HG03571 (cell line): ENCODE measurements around the gene DPPA2.

Experiments
- ATAC-seq: cut with Tn5 transposase; IDR thresholded peaks from one replicate; pipeline ENCODE4 v1.9.1; 2021; ENCODE audit not compliant: unreplicated experiment

Gene DPPA2

GRCh38 chr3:109325657-109326056, 9.3 kb upstream of the DPPA2 start:
- no peak for ATAC-seq

GRCh38 chr3:109325109-109325508, 8.8 kb upstream of the DPPA2 start:
- ATAC-seq = no peak

DNA sequence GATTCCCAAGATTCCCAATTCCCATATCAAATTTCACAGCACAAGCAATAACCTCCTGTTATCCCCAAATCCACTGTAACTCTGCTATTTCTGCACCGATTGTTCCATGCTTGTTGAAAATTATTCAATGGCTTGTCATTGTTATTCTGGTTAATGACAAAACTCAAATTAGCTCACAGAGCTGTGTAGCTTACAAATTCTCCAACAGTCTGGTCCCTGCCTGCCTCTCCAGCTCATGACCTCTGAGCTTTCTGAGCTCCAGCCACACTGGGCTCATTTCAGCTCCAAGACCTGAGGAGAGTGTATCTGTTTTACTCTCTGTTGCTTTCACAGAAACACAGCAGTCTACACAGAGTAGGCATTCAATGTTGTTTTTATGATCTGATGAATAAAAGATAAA, 3.3 kb downstream of the DPPA2 start:
- no peak for ATAC-seq

DNA sequence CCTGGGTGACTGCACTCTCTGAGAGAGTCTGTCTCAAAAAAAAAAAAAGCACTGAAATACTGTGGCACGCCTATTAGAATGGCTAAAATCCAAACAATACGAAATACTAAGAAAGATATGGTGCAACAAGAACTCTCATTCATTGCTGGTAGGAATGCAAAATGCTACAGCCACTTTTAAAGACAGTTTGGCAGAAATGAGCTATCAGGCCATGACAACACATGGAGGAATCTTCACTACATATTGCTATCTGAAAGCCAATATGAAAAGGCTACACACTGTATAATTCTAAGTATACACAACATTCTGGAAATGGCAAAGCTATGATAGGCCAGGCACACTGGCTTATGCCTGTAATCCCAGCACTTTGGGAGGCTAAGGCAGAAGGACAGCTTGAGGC, 18.8 kb downstream of the DPPA2 start:
- ATAC-seq = no peak

DNA sequence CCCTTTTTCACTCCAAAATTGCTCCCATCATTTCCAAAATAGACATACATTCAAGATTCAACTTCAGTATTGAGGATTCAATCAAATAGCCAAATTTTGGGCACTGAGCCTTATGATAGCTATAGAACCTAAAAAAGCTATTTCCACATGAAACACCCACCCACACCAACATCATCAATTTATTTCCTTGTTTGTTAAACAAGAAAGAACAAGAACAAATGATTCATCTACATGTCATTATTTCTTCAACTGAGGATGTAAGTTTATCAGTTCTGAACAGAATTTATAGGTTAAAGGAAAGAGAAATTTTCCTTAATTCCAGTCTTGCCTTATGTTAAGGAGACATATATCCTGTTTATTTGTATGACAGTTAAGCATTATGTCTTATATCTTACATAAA, 32.2 kb downstream of the DPPA2 start:
- ATAC-seq = no peak

GRCh38 chr3:109278546-109278945, 37.8 kb downstream of the DPPA2 start:
- no peak for ATAC-seq

DNA sequence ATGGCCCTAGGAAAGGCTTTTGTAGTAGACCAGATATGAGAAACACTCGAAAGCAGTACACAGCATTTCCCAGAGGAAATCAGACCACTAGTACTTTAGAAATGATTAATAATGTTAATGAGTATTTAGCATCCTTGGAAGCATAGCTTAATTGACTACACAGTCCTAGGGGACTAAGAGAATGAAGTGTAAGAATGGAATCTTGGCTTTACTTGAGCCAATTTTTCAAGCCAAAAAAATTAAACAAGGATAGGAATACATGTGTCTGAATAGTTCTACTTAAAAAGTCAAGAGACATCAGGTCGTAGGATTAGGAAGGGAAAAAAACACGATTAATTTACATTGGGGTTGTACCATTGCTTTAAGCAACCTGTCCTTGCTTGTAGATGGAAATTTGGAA, 38.2 kb downstream of the DPPA2 start:
- no peak for ATAC-seq

DNA sequence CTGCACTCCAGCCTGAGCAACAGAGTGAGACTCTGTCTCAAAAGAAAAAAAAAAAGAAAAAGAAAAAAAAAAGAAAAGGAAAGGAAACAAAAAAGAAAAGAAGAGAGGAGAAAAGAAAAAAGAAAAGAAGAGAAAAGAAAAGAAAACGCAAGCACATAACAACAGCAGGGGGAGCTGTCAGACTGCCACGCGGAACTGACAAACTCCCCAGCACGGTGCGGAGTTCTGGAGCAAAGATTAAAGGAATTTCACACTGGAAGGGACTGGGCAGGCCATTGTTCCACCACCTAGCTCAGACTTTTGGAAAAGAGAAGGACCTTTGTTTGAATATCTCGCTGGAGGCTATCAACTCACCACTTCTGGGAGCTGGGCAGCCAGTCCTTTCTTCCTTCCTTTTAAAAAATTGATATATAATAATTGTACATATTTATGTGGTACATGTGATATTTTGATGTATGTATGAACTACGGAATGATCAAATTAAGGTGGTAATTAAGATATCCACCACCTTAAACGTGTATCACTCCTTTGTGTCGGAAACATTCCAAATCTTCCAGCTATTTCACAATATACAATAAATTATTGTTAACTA, 40.5 kb downstream of the DPPA2 start:
- ATAC-seq = no peak

DNA sequence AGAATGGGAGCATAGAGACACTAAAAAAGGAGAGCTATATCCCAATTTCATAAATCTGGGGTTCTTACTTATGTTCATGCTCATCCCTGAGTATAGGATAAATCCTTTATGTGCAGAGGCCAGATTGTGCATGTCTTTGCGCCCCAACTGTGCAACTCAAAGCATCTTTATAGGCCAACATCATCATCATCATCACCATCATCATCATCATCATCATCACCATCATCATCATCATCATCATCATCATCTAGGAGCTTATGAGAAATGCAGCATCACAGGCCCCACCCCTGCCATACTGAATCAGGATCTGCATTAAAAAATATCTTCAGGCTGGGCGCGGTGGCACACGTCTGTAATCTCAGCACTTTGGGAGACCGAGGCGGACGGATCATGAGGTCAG, 45.5 kb downstream of the DPPA2 start:
- no peak for ATAC-seq

- no peak for ATAC-seq
These were observed 46.6 kb downstream of the DPPA2 start for GRCh38 chr3:109269577-109270275.

- no peak for ATAC-seq
These were observed 48.1 kb downstream of the DPPA2 start for GRCh38 chr3:109268181-109268580.

- ATAC-seq = no peak
These were observed 51.0 kb downstream of the DPPA2 start for GRCh38 chr3:109265295-109265694.

DNA sequence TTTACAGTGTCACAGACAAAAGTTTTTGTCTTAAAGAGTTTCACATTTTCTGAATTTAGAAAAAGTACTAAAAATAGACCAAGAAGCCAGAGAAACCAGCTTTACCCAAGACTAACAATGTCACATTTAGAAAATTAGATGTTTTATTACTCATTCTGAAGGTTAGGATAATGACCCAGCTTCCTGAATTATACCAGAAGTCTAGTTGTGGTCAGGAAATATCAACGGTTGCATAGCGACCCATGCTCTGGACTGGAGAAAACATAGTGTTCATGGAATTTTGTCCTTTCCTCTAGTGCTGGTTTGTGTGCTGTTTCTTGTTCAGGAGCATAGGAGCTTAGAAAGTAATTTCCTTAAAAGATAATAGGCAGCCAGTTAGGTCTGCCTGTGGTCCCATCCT, 59.0 kb downstream of the DPPA2 start:
- no peak for ATAC-seq

DNA sequence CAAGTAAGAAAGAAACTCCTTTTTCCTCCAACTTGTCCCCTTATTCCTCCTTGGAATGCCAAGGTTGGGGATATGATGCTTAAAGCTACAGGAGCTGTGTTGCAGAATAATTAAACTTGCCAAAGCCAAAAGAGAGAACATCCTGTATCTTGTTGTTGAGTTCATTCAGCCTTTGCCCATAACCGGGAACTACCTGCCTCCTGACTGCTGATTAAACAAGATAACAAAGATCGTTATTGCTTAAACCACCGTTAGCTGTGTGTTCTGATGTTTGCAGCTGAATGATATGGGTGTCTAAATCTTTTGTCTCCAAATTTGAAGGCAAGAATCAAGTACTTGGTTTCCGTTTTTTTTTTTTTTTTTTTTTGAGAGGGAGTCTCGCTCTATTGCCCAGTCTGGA, 61.5 kb downstream of the DPPA2 start:
- ATAC-seq = no peak

GRCh38 chr3:109252641-109253040, 63.7 kb downstream of the DPPA2 start:
- ATAC-seq = no peak
